GM19452 (cell line): Measurements from ENCODE around the gene SP140.
A peak's percentile ranks its signal among the peaks of the same experiment; 100 is the strongest.
"Not testable (repeated sequence)": the region's sequence is repeated elsewhere in the genome, so short reads cannot be mapped to it uniquely, and the experiment has no call there.

Experiments
- ATAC-seq: cut with Tn5 transposase; IDR thresholded peaks from one replicate; pipeline ENCODE4 v1.9.1; 2021; ENCODE audit not compliant: unreplicated experiment

The SP140 gene

GRCh38 chr2:230225486-230225885 lies at the start of gene SP140:
SP140 (plus strand) TSS chr2:230225736; CDS start chr2:230225845, 109 bp downstream.
- peak; percentile 78 for ATAC-seq

GRCh38 chr2:230176996-230177395 lies 48.5 kb upstream of the SP140 start:
- no peak for ATAC-seq

GRCh38 chr2:230178546-230179485 lies 46.7 kb upstream of the SP140 start:
- ATAC-seq, result no peak

- no peak for ATAC-seq
Measured at GRCh38 chr2:230179907-230180306, 45.6 kb upstream of the SP140 start.

GRCh38 chr2:230181195-230181594 lies 44.3 kb upstream of the SP140 start:
- ATAC-seq, result no peak

GRCh38 chr2:230184727-230185578 lies 40.6 kb upstream of the SP140 start:
- no peak for ATAC-seq

GRCh38 chr2:230202430-230203109 lies 23.0 kb upstream of the SP140 start:
- peak; percentile 40 for ATAC-seq

- ATAC-seq, result peak; percentile 47
Measured at GRCh38 chr2:230203110-230203676, 22.3 kb upstream of the SP140 start.

- peak; percentile 45 for ATAC-seq
Measured at GRCh38 chr2:230205034-230205433, 20.5 kb upstream of the SP140 start.

- no peak for ATAC-seq
Measured at GRCh38 chr2:230205721-230206120, 19.8 kb upstream of the SP140 start.

- no peak for ATAC-seq
Measured at GRCh38 chr2:230208576-230208975, 17.0 kb upstream of the SP140 start.

GRCh38 chr2:230209422-230210051 lies 16.0 kb upstream of the SP140 start:
- ATAC-seq, result peak; percentile 54

- ATAC-seq, result no peak
Measured at GRCh38 chr2:230216489-230216888, 9.0 kb upstream of the SP140 start.

- ATAC-seq, result no peak
Measured at GRCh38 chr2:230217424-230217823, 8.1 kb upstream of the SP140 start.

- no peak for ATAC-seq
Measured at GRCh38 chr2:230218421-230218820, 7.1 kb upstream of the SP140 start.

- peak; percentile 81 for ATAC-seq
Measured at GRCh38 chr2:230219419-230220331, 5.9 kb upstream of the SP140 start, which contains the start of gene SP110. SP110 (minus strand) TSS chr2:230219984; CDS start chr2:230216927, 3,057 bp downstream.

GRCh38 chr2:230220347-230220969 lies 5.1 kb upstream of the SP140 start:
- ATAC-seq, result no peak

GRCh38 chr2:230221493-230221892 lies 4.0 kb upstream of the SP140 start:
- no peak for ATAC-seq

- not testable (repeated sequence) for ATAC-seq
Measured at GRCh38 chr2:230222829-230223228, 2.7 kb upstream of the SP140 start.
